ENCODE measurements around the gene HHAT.

DNA sequence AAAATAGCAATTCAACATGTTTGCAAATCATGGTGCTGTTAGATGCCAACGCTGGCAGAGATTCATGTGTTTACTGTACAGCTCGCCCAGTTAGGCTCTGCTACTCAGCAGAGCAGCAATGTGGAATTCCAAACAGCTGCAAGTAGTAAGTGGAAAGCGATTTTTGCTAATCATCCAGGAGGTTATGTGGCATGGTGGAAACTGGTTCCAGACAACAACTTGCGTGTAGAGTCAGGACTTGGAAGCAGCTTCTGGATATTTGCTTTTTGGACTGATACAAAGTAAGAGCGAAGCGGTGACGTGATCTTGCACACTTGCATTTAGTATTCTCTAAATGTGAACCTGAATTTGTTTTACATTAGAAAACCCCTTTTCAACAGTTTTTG is 27.1 kb upstream of the HHAT start:
- TF ChIP-seq, protein P1, sequence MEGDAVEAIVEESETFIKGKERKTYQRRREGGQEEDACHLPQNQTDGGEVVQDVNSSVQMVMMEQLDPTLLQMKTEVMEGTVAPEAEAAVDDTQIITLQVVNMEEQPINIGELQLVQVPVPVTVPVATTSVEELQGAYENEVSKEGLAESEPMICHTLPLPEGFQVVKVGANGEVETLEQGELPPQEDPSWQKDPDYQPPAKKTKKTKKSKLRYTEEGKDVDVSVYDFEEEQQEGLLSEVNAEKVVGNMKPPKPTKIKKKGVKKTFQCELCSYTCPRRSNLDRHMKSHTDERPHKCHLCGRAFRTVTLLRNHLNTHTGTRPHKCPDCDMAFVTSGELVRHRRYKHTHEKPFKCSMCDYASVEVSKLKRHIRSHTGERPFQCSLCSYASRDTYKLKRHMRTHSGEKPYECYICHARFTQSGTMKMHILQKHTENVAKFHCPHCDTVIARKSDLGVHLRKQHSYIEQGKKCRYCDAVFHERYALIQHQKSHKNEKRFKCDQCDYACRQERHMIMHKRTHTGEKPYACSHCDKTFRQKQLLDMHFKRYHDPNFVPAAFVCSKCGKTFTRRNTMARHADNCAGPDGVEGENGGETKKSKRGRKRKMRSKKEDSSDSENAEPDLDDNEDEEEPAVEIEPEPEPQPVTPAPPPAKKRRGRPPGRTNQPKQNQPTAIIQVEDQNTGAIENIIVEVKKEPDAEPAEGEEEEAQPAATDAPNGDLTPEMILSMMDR (IDR thresholded peaks at IDR 0.05; ENCODE audit: low read length) = no peak
- TF ChIP-seq EZH2 (optimal IDR thresholded peaks at IDR 0.05; ENCODE audit: low read depth, low read length) = no peak

All from MM.1S (cell line).